ENCODE results near the gene ADK.

- TF ChIP-seq CTCF (conservative IDR thresholded peaks at IDR 0.05; ENCODE audit: low read depth in 2 of 2) = no peak
- no peak for TF ChIP-seq EZH2phosphoT487 (IDR thresholded peaks at IDR 0.05; ENCODE audit: unreplicated experiment)
- TF ChIP-seq REST (IDR thresholded peaks at IDR 0.05; ENCODE audit: unreplicated experiment) = no peak
- TF ChIP-seq EZH2 (IDR thresholded peaks at IDR 0.05; ENCODE audit: low read depth, unreplicated experiment) = no peak
- TF ChIP-seq POLR2AphosphoS5 (IDR thresholded peaks at IDR 0.05; ENCODE audit: low read depth) = no peak
- TF ChIP-seq CREB1 (CRISPR knock-in tag; IDR thresholded peaks at IDR 0.05; ENCODE audit: low read depth) = no peak
- no peak for TF ChIP-seq ZNF114 (CRISPR knock-in tag; IDR thresholded peaks at IDR 0.05)
- TF ChIP-seq ETS1 (IDR thresholded peaks at IDR 0.05) = no peak
Observed at GRCh38 chr10:74529205-74529604, 378.2 kb downstream of the ADK start.
